GM18909 (cell line): ENCODE results near the gene ZNF496.

Source experiments
- ATAC-seq: cut with Tn5 transposase; IDR thresholded peaks from one replicate; pipeline ENCODE4 v1.9.1; 2021; ENCODE audit warnings: mild to moderate bottlenecking; ENCODE audit not compliant: unreplicated experiment, poor library complexity

The ZNF496 gene

GRCh38 chr1:247331172-247331524 is 519 bp downstream of the ZNF496 start:
- peak; percentile 58 for ATAC-seq

GRCh38 chr1:247330548-247331171 is 1.0 kb downstream of the ZNF496 start:
- no peak for ATAC-seq

GRCh38 chr1:247329097-247329617 is 2.5 kb downstream of the ZNF496 start:
- ATAC-seq = no peak

GRCh38 chr1:247328311-247328710 is 3.4 kb downstream of the ZNF496 start:
- no peak for ATAC-seq

- no peak for ATAC-seq
Measured at GRCh38 chr1:247326411-247327130, 5.1 kb downstream of the ZNF496 start.

GRCh38 chr1:247324923-247325322 is 6.7 kb downstream of the ZNF496 start:
- ATAC-seq = no peak

- no peak for ATAC-seq
Measured at GRCh38 chr1:247324204-247324787, 7.4 kb downstream of the ZNF496 start.

GRCh38 chr1:247322849-247323586 is 8.6 kb downstream of the ZNF496 start:
- peak; percentile 42 for ATAC-seq

- ATAC-seq = peak; percentile 35
Measured at GRCh38 chr1:247322442-247322841, 9.2 kb downstream of the ZNF496 start.

- ATAC-seq = peak; percentile 54
Measured at GRCh38 chr1:247317702-247318101, 14.0 kb downstream of the ZNF496 start.

- peak; percentile 42 for ATAC-seq
Measured at GRCh38 chr1:247316590-247317197, 15.0 kb downstream of the ZNF496 start.

GRCh38 chr1:247304031-247304430 is 27.6 kb downstream of the ZNF496 start:
- ATAC-seq = no peak

GRCh38 chr1:247303216-247303615 is 28.5 kb downstream of the ZNF496 start:
- no peak for ATAC-seq

GRCh38 chr1:247301176-247301540 is 30.5 kb downstream of the ZNF496 start:
- no peak for ATAC-seq

- ATAC-seq = no peak
Measured at GRCh38 chr1:247300491-247301175, 31.0 kb downstream of the ZNF496 start.

- ATAC-seq = no peak
Measured at GRCh38 chr1:247299723-247300381, 31.8 kb downstream of the ZNF496 start.

- no peak for ATAC-seq
Measured at GRCh38 chr1:247298701-247299100, 33.0 kb downstream of the ZNF496 start.

- ATAC-seq = no peak
Measured at GRCh38 chr1:247298124-247298481, 33.6 kb downstream of the ZNF496 start.
